CD14-positive monocyte (primary cell): ENCODE data around the gene DPF1. TPM values are rescaled to one million over a fixed set of nuclear protein-coding genes. Genes with fewer than 3 reads are reported as not detected.
"Not testable (repeated sequence)": the region's sequence is repeated elsewhere in the genome, so short reads cannot be mapped to it uniquely, and the experiment has no call there.

Experiments
- DNase-seq, 3 donors: peaks; one replicate each; pipeline ENCODE4 v3.0.0-alpha.2; 2011 to 2022
- H2AFZ ChIP-seq: 2 replicates; pipeline ENCODE4 v1.6.0; 2012; ENCODE audit warnings: mild to moderate bottlenecking, low read depth, low read length, inconsistent platforms; ENCODE audit not compliant: insufficient read depth, poor library complexity, severe bottlenecking
- H3K27ac ChIP-seq, 2 donors: 1 replicate in 1 of 2; 2 replicates in 1 of 2; pipeline ENCODE4 v1.5.1; 2012 to 2013; ENCODE audit warnings: low read length in 2 of 2, control low read depth in 1 of 2, inconsistent platforms in 1 of 2, low read depth in 1 of 2, mild to moderate bottlenecking in 1 of 2
- H3K27me3 ChIP-seq, 2 donors: one replicate each; pipeline versions ENCODE4 v1.6.0 to v1.6.1; 2011 to 2013; ENCODE audit warnings: low read length in 2 of 2; ENCODE audit not compliant: control insufficient read depth in 2 of 2, insufficient read depth in 2 of 2
- H3K36me3 ChIP-seq, 2 donors: replicated peaks in 1 of 2; 1 replicate in 1 of 2; 2 replicates in 1 of 2; pipeline versions ENCODE4 v1.5.1 to v1.6.1; 2012 to 2013; ENCODE audit warnings: low read length in 2 of 2, control low read depth in 1 of 2, inconsistent platforms in 1 of 2, mild to moderate bottlenecking in 1 of 2; ENCODE audit not compliant: insufficient read depth in 2 of 2, control insufficient read depth in 1 of 2
- H3K4me1 ChIP-seq, 2 donors: 1 replicate in 1 of 2; 2 replicates in 1 of 2; pipeline versions ENCODE4 v1.5.1 to v1.6.1; 2012 to 2013; ENCODE audit warnings: low read length in 2 of 2, control low read depth in 1 of 2, inconsistent platforms in 1 of 2, mild to moderate bottlenecking in 1 of 2, moderate library complexity in 1 of 2; ENCODE audit not compliant: insufficient read depth in 2 of 2, control insufficient read depth in 1 of 2
- H3K4me2 ChIP-seq: replicated peaks from 2 replicates; pipeline ENCODE3; 2012; ENCODE audit warnings: low read length, moderate library complexity, mild to moderate bottlenecking; ENCODE audit not compliant: poor library complexity, severe bottlenecking; ENCODE audit errors: extremely low read depth
- H3K4me3 ChIP-seq, 3 experiments: fragments of 200-600 bp in 1 of 3; sonication (generic) in 1 of 3; replicated peaks in 1 of 3; 1 replicate in 2 of 3; 2 replicates in 1 of 3; pipeline ENCODE4 v1.5.1; 2011 to 2013; ENCODE audit warnings: low read length in 3 of 3, mild to moderate bottlenecking in 3 of 3, control low read depth in 2 of 3, low read depth in 2 of 3, inconsistent platforms in 1 of 3, moderate library complexity in 1 of 3
- H3K79me2 ChIP-seq: 2 replicates; pipeline ENCODE4 v1.6.0; 2012; ENCODE audit warnings: mild to moderate bottlenecking, control low read depth, inconsistent platforms, low read length, moderate library complexity; ENCODE audit not compliant: insufficient read depth
- H3K9ac ChIP-seq: 2 replicates; pipeline ENCODE4 v1.6.0; 2017; ENCODE audit warnings: low read length, mild to moderate bottlenecking; ENCODE audit not compliant: insufficient read depth, poor library complexity, severe bottlenecking
- H3K9me3 ChIP-seq, 2 donors: replicated peaks in 1 of 2; 1 replicate in 1 of 2; 2 replicates in 1 of 2; pipeline versions ENCODE4 v1.5.1 to v1.6.1; 2012 to 2013; ENCODE audit warnings: low read length in 2 of 2, control low read depth in 1 of 2; ENCODE audit not compliant: control insufficient read depth in 1 of 2, insufficient read depth in 1 of 2
- H4K20me1 ChIP-seq: 2 replicates; pipeline ENCODE4 v1.6.0; 2012; ENCODE audit warnings: mild to moderate bottlenecking, low read length, control low read depth, moderate library complexity; ENCODE audit not compliant: insufficient read depth
- H3K27ac Mint-ChIP-seq, 7 donors: one replicate each; pipeline ENCODE4 v1.8.0; 2020; ENCODE audit warnings: mild to moderate bottlenecking in 7 of 7, mixed read lengths in 7 of 7, moderate library complexity in 6 of 7, inconsistent platforms in 2 of 7
- H3K27me3 Mint-ChIP-seq, 3 donors: one replicate each; pipeline ENCODE4 v1.8.0; 2021 to 2022; ENCODE audit warnings: low read depth in 3 of 3, mild to moderate bottlenecking in 3 of 3, mixed read lengths in 3 of 3, moderate library complexity in 3 of 3, inconsistent platforms in 1 of 3
- H3K36me3 Mint-ChIP-seq, 2 donors: one replicate each; pipeline ENCODE4 v1.8.0; 2020; ENCODE audit warnings: mixed read lengths in 2 of 2, inconsistent platforms in 1 of 2, mild to moderate bottlenecking in 1 of 2
- H3K4me1 Mint-ChIP-seq: one replicate; pipeline ENCODE4 v1.8.0; 2020; ENCODE audit warnings: mild to moderate bottlenecking, mixed read lengths
- H3K4me3 Mint-ChIP-seq, 2 donors: one replicate each; pipeline ENCODE4 v1.8.0; 2020; ENCODE audit warnings: mild to moderate bottlenecking in 2 of 2, mixed read lengths in 2 of 2, moderate library complexity in 1 of 2
- H3K9me3 Mint-ChIP-seq, 7 donors: one replicate each; pipeline ENCODE4 v1.8.0; 2020 to 2022; ENCODE audit warnings: mixed read lengths in 7 of 7, mild to moderate bottlenecking in 6 of 7, moderate library complexity in 6 of 7, inconsistent platforms in 2 of 7
- CTCF ChIP-seq: fragments of 200-600 bp; IDR thresholded peaks from one replicate; pipeline ENCODE4 v1.8.0; 2022; ENCODE audit warnings: antibody characterized with exemption, mild to moderate bottlenecking
- WGBS: methylation state at CpG from one replicate; pipeline ENCODE4 v1.1.5; 2013; ENCODE audit warnings: missing lambda C conversion rate; ENCODE audit not compliant: insufficient coverage; 5-methylcytosine and 5-hydroxymethylcytosine counted together
- intact Hi-C, 2 donors: fragments of 100-400 bp; cut with micrococcal nuclease; formaldehyde crosslinking; loops; one replicate each; pipeline versions ENCODE4 v1.15.0 to v1.15.1; 2023
- polyA plus RNA-seq, 3 donors: library from polyadenylated mRNA; depleted of rRNA in 1 of 3; unstranded in 2 of 3; stranded (reverse) in 1 of 3; fragments of 300-500 nt in 2 of 3; fragments of >200 nt in 1 of 3; fragmentation: Illumina TruSeq in 2 of 3; gene quantifications; 1 replicate in 2 of 3; 2 replicates in 1 of 3; pipeline ENCODE4 v1.2.3, GENCODE V29; 2012 to 2021

DPF1 gene
- polyA plus RNA-seq, 3 donors = not detected

GRCh38 chr19:38262585-38263268, 38.7 kb upstream of the DPF1 start:
- Histone ChIP-seq H3K9ac (no peak overlapping the region), H2AFZ (no peak overlapping the region), H3K79me2 (peaks cover 18% of the 10 kb centered on the region), H4K20me1 (peaks cover 10% of the 10 kb centered on the region), H3K36me3 (no peaks in the 10 kb centered on the region), H3K4me2 (no peak overlapping the region), H3K4me3 (no peak overlapping the region), H3K9me3 (no peaks in the 10 kb centered on the region), H3K27ac (no peak overlapping the region), H3K27me3 (peaks cover 0 to 7% of the 10 kb centered on the region in 2 donors), H3K4me1 (peaks cover 30 to 41% of the 10 kb centered on the region in 2 donors)
- peaks cover 4 to 17% (median 16%) of the 10 kb centered on the region in 3 donors for H3K27me3 Mint-ChIP-seq
- 100% methylated on average over 2 of the region's 7 CpGs for WGBS
- peaks cover 39% of the 10 kb centered on the region for H3K4me1 Mint-ChIP-seq
- H3K9me3 Mint-ChIP-seq = peaks cover 0 to 2% (median 0%) of the 10 kb centered on the region in 7 donors
- peak overlapping the region in 2 of 7 donors; percentile 69 to 83 for H3K27ac Mint-ChIP-seq
- no peak for DNase-seq
- intact Hi-C loops = no loop called here
- peaks cover 5 to 10% of the 10 kb centered on the region in 2 donors for H3K36me3 Mint-ChIP-seq
- TF ChIP-seq CTCF = no peak
- no peak overlapping the region for H3K4me3 Mint-ChIP-seq

DNA sequence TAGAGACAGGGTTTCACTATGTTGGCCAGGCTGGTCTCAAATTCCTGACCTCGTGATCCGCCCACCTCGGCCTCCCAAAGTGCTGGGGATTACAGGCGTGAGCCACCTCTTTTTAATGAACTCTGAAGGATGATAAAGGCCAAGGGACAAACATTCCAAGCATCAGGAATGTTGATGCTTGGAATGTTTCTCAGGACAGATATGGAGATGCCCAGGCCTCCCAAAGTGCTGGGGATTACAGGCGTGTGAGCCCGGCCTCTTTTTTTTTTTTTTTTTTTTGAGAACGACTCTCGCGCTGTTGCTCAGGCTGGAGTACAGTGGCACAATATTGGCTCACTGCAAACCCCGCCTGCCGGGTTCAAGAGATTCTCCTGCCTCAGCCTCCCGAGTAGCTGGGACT, 37.9 kb upstream of the DPF1 start:
- H3K9me3 Mint-ChIP-seq, H4K20me1 ChIP-seq, H2AFZ ChIP-seq, DNase-seq, H3K9me3 ChIP-seq, H3K27ac Mint-ChIP-seq, H3K27ac ChIP-seq, H3K36me3 Mint-ChIP-seq, H3K9ac ChIP-seq, intact Hi-C loops, H3K4me3 Mint-ChIP-seq, H3K4me2 ChIP-seq, H3K4me3 ChIP-seq, H3K36me3 ChIP-seq: not testable (repeated sequence)
- Histone ChIP-seq H3K27me3 (peaks cover 3 to 12% of the 10 kb centered on the region in 2 donors), H3K4me1 (peaks cover 30 to 37% of the 10 kb centered on the region in 2 donors), H3K79me2 (peaks cover 14% of the 10 kb centered on the region)
- WGBS = 92% methylated on average over 7 of the region's 12 CpGs
- Mint-ChIP-seq H3K4me1 (peaks cover 32% of the 10 kb centered on the region), H3K27me3 (peaks cover 8 to 24% (median 23%) of the 10 kb centered on the region in 3 donors)
